Hematopoietic multipotent progenitor cell treated with erythropoietin and hydrocortisone succinate and interleukin-3 and kit ligand, for 4 days (in vitro differentiated cells): ENCODE measurements around the gene CCDC86.

Source experiments
- DNase-seq: peaks from one replicate; pipeline ENCODE4 v3.0.0-alpha.2; 2015

Gene CCDC86

DNA sequence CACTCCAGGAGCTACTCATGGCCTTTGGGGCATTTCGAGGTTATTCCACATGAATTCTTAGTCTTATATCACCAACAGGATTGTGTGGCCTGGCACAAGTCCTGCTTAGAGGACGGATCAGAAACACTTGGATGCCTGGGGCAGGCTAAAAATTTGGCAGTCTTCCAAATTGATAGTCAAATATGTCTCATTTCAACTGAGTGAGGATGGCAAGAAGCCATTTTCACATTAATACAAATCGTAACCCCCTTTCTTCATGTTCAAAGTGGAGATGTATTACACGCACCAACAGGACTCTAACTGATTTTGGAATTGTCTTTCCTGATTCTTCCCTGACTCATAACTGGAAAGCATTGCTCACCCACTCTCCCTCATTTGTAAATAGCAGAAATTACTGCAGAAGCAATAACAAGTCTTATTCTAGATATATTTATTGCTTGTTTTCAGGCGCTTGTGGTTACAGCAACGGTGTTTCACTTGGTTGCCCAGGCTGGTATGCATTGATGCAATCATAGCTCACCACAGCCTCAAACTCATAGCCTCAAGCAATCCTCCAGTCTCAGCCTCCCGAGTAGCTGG, 10.3 kb upstream of the CCDC86 start:
- DNase-seq, result no peak

DNA sequence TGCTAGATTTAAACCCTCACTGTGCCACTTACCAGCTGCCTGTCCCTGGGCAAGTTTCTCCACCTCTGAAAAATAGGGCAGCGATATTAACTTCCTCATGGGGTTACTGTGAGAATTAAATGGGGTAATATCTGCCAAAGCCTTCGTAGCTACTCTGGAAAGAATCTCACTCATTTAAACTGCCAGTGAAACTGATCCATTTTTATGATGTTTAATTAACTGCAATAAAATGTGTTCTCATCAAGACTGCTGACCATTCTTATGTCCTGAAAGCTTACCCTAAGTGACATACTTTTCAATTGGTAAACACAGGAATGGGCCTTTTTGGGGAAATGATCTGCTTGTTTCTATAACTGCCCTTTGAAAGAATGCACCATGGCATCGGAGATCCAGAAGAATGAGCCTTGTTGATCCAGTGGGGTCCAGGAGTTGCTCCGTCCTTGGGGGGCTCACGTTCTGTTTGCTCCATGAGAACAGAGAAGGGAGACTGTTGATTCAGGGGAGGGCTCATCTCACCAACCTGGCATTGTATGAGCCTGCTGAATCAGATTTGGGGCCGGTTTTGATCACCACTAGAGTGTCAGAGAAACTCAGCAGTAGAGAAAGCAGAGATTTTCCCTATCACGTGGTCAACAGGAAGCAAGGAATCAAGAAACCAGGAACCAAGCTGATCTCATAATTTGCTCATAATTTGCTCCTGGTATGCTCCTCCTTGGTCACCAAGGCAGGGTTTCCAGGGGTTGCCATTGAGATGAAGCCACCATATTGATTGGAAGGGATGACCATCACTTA, 7.0 kb upstream of the CCDC86 start:
- no peak for DNase-seq

DNA sequence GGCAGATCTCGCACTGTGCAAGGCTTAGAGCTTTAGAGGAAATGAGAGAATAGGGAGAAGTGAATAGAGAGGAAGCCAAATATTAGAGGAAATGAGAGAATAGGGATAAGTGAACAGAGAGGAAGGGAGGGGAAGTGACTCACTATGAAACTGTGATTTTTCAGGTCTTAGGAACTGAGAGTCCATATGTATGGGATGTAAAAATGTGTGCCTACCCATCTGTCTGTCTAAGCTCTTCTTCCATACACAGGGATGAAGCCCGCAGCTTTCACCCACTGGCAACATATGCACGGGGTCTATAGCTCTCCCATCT, 6.4 kb upstream of the CCDC86 start:
- no peak for DNase-seq

DNA sequence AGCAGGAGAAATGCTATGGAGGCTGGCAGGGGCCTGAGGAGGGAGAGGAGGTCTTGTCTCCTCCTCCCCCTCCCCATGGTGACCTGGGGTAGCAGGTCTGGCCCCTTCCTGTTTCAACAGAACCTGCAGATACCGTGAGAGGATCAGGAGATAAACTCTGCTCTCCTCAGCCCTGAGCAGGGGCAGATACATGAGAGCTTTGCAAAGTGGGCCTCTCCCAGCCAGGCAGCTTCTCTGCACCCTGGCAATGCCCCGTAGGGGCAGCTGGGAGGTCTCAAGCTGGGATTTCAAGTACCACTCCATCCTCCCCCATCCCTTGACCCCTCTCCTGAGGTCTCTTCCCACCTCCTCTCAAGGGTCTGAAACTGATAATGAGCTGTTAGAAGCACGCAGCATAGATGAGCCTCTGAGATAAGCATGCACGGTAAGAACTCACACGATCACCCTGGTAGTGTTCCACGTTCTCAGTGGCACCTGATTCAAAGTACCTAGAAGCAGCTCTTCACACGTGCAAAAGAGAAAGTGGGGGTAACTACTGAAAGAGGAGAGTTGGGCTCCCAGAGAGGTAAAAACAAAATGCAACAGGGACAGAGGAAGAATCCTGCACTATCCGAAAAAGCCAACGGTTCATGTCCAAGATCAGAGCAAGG, 4.9 kb upstream of the CCDC86 start:
- no peak for DNase-seq

DNA sequence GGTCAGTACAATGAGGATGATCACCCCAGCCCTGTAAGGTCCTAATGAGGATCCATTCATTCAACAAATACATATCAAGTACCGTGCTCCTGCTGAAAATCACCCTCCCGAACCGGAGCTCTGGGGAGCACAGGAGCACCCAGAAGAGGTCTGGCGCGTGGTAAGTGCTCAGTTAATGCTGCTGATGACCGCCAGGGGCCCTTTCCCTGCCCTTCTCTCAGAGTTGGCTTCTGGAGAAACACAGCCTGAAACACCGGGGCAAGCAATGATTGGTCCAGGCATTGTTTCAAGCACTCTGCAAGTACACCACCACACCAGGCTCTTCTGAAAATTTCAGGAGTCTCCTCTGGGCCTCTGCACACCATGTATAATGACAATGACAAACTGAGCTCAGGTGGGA, 3.8 kb upstream of the CCDC86 start:
- DNase-seq, result no peak

DNA sequence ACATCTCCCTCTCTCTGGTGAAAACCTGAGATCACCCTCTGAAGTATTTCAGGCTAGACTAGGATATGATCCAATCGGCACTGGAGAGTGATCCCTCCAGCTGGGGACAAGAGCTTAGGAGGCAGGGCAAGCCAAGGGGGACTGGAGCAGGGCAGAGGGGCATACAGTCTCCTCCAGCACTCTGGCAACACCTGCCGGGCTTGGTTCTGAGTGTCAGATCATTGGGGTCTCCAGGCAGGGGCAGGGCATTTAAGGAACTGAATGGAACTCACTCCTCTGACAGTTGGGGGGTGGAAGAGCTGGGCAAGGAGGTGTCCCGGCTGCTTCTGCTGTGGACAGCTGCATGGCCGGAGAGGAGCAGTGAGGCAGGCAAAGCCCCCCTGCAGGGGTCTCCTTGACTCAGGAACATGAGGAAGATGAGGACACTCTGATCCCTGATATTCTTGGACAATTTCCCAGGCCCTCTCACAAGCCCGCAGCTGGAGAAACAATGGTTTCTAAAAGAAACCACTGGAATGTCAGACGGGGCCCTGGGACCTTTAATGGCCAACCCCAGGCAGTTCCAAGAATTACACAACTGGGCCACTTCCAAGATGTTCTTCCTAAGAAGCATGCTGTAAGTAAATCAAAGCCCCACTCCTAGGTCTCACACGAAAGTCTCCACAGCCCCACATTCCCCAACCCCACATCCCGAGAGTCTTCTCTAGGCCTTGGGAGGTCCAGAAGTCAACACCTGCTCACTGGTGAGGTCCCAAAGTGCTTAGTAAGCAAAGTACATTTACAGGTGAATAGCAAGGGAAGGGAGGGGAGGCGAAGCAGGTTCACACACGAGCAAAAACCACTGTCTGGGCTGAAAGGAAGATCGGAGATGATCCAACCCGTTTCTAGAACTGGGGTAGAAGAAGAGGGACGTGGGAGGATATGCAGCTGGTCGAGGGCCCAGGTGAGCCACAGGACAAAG, 1.2 kb upstream of the CCDC86 start:
- DNase-seq, result no peak

DNA sequence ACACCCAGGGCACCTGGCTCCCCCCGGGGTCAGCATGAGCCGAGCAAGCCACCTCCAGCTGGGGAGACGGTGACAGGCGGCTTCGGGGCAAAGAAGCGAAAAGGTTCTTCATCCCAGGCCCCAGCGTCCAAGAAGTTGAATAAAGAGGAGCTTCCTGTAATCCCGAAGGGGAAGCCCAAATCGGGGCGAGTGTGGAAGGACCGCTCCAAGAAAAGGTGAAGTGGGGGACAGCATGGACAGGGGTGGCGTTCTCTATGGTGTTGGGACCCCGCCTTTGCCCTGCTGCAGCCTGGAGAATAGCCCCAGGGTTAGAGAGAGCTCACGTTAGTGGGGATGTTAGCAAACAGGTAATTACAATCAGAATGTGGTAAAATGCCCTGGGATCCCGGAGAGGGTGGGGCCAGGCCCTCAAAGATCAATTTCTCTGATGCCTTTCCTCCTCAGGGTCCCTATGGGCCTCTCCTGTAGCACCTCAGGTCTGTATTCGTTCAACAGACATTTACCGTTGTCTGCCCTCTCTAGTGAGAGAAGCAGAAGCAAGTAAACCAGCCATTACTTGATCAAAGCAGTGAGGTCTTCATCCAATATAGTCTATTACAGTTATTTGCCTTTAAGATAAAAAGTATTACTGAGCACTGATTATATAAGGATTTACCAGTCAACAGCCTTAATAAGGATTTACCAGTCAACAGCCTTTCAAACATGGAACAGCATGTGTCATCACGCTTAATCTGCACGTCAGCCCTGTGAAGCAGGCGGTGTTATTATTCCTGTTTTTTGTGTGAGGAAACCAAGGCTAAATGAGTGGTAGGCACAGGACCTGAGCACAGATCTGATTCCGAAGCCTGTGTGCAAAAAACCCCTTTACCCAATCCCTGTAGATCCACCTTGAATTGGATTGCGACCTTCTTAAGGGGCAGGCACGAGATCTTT, 1.0 kb downstream of the CCDC86 start:
- no peak for DNase-seq

DNA sequence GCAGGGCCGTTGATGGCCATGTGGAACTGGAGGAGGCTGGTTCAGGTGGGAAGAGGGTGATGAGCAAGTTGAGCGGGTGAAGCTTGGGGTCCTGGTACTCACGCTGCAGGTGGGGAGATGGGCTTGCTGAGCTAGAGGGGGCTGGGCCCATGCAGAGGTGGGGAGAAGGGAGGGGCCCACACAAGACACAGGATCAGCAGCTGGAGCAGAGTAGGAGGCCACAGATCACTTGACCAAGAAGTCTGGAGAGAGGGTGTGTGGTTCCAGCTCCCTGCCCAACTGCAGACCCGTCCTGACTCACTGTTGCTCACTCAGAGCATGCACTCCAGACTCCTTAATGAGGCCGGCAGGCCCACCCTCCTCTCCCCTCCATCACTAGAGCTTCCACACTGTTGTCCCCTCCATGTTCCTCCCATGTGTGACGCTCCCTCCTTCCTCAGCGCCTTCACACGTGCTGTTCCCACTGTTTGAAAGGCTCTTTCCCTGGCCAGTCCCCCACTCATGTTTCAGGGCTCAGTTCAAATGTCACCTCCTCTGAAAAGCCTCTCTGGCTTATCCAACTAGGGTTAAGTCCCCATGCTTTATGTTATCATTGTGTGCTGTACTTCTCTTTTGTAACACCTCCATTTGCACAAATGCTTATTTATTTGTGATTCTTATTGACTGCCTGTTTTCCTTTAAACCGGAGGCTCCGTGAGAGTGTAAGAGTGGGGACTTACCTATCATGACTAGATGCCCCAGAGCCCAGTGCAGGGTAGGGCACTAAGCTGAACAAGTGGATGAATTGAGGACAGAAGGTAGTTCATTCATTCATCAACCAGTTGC, 2.3 kb downstream of the CCDC86 start:
- DNase-seq, result no peak

DNA sequence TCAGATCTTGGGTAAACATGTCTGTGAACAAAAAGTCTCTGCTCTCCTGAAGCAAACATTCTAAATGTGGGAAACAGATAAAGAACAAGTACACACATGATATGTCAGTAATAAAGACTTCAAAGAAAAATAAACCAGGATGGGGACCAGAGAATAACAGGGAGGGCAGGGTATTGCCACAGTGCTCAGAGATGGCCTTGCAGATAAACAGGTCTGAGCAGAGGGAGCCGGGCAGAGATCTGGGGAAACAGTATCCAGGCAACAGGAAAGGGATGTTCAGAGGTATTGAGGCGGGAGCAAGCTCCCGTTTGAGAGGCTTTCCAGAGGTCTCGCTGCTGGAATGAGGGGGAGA, 2.9 kb downstream of the CCDC86 start:
- DNase-seq, result no peak

DNA sequence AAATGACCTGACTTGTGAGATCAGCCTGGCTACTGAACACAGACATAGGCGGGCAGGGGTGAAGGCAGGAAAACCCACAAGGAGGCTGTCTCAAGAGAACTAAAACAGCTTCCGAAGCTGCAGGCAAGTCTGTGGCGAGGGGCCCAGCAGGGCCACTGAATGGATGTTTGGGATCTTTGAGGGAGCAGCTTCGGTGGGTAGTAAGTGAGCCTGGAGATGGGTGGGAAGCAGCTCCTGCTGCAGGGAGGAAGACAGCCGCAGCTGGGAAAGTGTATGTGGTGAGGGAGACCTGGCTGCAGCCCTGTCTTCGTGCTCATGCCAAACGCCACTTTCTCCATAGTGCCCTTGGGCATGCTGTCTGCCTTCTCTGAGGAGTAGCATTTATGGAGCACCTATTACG, 3.4 kb downstream of the CCDC86 start:
- DNase-seq, result no peak

DNA sequence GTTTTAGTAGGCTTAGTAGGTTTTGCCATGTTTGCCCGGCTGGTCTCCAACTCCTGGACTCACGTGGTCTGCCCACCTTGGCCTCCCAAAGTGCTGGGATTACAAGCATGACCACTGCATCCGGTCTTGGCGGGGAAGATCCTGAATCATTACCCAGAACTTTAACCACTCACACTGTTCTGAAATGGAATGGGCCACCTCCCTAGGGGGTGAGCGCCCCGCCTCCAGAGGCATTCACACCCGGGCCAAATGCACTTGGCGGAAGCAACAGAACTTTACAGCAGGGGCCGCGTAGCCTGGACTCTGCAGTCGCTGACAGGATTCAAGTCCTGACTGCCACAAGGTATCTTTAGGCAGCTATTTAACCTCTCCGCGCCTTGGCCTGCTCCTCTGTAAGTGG, 5.4 kb downstream of the CCDC86 start:
- no peak for DNase-seq

DNA sequence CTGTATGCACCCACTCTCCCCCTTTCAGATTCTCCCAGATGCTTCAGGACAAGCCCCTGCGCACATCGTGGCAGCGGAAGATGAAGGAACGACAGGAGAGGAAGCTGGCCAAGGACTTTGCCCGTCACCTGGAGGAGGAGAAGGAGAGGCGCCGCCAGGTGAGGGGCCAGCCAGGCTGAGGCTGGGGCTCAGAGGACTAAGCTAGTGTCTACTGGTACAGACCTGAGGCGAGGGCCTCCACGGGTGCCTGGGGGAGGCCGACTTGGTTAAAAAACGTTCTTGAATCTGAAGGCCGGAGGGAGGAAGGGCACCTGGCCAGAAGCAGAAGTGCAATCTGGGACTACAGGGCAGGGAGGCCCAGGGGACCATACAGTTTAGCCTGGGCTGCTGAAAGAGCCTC, 6.0 kb downstream of the CCDC86 start:
- no peak for DNase-seq

DNA sequence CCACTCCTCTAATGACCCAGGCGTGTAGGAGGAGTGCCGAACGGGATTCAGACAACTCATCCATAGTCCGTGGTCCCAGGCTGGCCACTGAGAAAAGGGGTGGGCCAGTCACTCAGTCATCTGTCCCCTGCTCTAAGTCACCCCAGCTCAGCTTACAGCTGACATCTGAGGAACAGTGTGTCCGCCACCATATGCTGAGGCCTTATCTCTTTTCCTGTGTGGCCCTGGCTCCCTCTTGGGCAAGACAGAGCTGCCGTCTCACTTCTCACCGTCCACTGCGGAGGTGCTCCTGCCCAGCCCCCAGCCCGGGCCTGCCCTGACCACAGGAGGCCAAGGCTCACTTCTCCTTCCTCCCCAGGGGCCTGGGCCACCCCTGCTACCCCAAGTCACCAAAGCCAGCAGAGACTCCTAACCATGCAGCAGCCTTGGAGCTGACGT, 6.8 kb downstream of the CCDC86 start:
- DNase-seq, result peak; percentile 90

DNA sequence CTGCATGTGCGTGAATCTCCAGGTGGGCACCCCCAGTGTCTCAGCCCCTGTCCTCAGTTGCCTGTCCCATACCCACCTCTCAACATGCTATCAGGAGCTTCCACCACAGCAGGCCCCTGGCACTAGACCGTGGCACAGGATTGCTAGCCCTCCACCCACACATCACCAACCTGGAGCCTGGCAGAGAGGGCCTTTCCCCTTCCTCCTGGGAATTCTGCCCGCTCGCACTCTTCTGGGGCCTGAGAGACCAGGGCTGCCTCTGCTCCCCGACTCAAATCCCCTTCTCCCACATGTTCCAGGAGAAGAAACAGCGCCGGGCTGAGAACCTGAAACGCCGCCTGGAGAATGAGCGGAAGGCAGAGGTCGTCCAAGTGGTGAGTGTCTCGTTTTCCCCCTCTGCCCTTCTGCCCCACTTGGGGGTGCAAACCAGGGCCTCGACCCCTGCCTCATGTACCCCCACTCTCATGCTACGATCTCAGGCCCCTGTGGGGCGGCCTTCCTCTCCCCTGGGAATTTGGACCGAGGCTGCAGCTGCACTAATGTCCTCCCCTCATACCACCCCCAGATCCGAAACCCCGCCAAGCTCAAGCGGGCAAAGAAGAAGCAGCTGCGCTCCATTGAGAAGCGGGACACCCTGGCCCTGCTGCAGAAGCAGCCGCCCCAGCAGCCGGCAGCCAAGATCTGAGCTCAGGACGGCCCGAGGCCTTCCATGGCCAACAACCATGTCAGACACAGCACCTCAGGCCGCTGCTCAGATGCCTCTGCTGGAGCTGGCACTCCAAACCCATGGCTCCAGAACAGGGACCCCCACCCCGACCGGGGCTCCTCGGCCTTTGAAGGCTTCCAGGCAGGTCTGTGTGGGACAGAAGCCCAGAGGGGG, 8.0 kb downstream of the CCDC86 start:
- no peak for DNase-seq

DNA sequence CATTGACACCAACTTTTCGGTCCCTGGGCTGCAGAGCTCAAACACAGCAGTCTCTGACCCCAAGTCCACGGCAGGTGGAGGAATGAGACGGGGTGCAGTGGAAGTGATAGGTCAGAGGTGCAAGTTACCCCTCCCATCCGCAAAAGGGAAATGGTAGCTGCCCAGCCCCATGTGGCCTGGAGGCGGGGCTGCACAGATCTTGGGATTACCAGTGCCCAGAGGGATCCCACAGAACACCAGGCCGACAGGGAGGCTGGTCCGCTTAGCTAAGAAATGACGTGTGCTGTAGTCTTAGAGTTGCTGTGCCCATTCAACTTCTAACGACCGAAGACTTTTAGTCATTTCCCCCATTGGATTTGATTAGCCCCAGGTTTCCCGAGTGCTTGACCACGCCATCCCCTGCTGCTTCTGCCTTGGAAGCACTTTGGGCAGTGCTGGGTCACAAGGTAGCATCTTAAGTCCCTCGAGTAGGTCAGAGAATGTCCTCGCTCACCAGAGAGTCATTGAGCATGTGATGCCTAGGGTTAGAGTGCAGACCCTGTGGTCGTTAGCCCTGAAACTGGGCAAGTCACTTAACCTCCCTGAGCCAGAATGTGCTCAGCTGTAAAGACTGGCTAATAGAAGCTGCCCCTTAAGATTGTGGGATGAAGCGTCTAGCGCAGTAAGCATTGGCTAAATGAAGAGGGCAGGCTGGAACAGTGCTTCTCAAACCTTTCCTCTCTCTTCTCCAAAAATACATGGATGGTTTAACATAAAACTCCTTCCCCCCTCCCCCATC, 9.6 kb downstream of the CCDC86 start:
- DNase-seq, result no peak

DNA sequence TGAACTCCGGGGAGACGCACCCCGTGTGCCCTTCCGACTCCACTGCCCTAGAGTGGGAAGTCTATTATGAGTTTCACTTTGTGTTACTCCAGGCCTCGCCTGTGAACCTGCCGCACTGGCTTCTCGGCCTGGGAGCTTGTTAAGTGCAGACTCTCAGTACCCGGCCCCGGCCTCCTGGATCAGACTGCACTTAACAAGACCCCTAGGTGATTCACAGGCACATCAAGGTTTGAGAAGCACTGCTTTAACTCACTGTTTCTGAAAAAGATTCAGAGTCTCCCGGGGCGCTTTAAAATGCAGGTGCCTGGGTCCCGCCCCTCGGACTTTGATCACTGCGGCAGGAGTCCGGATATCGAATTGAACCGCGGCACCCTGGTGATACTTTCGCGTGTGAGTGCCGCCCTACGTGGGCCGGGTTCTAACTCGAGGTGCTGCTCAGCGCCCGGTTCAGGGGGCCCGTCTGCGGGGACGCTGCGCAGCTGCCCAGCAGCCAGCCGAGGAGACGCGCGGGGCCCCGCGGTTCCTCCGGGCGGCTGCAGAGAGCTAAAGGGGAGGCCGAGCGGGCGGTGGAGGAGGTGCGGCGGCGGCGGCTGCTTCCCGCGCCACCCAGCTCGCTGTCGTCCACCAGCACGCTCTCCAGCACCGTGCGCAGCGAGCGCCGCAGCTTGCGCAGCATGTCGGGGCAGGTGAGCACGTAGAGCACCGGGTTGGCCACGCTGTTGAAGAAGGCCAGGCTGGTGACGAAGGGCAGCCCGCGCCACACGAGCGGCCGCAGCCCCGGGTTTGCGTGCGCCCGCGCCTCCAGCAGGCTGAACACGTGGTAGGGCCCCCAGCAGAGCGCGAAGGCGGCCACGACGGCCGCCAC, 10.4 kb downstream of the CCDC86 start:
- no peak for DNase-seq

DNA sequence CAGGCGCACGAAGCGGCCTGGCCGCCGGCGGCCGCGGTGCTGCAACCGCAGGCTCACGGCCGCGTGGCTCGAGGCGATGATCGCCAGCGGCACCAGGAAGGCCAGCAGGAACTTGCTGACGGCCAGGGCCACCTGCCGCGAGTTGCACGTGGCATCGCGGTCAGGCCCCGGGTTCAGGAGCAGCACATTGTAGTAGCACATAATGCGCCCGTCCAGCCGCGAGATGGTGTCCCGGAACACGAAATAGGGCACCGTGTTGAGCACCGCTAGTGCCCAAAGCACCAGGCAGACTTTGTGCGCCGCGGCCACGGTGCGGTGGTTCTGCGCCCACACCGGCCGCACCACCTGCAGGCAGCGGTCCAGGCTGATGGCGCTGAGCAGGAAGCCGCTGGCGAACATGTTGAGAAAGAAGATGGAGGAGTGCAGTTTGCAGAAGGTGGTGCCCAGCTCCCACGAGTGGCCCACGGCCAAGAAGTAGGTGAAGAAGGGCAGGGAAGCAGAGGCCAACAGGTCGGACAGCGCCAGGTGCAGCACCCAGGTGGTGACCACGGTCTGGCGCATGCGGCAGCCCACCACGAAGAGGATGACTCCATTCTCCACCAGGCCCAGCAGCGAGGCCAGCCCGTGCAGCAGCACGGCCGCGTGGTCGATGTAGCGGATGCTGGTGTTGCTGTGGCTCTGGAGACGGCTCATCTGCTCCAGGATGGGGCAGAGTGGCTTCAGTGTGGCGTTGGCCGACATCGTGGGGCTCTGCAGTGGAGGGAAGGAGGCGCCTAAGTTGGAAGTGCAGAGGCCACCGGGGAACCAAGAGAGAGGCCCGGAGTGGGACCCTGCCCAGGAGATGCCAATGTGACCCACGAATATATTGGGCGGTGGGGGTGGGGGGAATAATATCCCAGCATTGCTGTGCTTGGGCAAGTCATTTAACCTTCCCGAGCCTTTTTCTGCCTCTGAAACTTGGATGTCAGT, 11.4 kb downstream of the CCDC86 start:
- DNase-seq, result no peak
